NCI-H146 treated with DMSO at 0.1 percent for 48 hours (cell line): ENCODE measurements around the gene ZNF346.
A peak's percentile ranks its signal among the peaks of the same experiment; 100 is the strongest.

Source experiments
- DNase-seq: peaks from one replicate; lab custom pipeline; 2025; ENCODE audit not compliant: unreplicated experiment; lab: John Stamatoyannopoulos, UW

The ZNF346 gene

DNA sequence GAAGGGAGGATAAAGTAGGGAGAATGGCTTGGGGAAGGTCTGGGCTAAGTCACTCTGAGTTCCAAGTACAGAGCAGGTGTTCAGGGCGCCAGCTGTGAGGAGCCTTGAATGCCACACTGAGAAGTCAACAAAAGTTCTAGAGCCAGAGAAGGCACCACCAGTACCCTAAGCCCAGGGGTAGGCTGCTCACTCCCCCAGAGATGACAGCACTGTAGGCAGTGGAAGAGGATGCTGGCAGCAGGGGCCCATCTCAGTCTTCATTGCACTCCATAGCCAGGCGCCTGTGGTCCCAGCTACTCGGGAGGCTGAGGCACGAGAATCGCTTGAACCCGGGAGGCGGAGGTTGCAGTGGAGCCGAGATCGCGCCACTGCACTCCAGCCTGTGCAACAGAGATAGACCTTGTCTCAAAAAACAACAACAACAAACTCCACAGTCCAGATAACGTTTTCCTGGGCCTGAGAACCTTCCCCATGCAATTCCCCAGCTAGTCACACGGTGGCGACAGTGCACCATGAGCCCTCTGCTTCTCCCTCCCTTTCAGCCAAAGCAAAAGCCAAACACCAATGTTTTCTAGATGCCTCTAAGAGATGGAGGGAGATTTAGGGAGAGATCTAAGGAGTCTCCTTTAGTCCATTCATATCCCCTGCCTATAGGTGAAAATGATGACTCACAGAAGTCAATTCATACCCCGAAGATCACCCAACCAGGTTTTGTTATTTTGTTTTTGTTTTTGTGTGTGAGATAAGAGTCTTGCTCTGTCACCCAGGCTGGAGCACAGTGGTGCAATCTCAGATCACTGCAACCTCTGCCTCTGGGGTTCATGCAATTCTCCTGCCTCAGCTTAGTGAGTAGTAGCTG lies 91.3 kb downstream of the ZNF346 start:
- DNase-seq = peak; percentile 17

DNA sequence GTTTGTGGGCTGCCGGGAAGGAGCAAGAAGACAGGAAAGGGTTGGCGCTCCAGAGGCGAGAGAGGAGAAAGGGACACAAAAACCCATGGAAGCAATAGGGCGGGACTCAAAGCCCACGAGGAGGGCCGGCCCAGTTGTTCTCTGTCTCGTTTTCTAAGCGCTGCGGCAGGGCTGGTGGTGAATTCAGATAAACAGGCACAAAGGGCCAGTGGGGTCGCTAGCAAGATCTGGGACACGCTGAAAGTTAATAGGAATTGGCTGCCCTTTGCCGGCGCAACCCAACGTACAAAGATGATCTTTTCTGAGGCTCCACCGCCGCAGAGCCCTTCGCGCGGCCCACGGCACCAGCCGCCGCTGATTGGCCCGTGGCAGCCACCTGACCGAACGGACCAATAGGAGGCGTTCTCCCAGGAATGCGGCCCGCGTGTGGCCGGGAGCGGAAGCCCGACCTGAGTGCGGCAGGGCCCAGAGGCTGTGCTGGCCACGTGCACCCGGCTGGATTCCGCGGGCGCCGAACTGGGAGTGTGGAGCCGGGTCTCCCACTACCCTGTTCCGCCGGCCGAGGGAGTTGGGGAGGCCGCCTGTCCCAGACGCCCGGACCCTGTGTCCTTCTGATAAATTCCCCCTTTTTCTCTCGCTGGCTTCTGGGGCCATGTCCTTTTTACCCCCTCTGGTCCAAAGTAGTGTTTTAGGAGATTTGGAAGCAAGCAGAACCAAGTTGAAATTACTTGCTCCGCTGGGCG lies 94.3 kb downstream of the ZNF346 start:
- DNase-seq = no peak

DNA sequence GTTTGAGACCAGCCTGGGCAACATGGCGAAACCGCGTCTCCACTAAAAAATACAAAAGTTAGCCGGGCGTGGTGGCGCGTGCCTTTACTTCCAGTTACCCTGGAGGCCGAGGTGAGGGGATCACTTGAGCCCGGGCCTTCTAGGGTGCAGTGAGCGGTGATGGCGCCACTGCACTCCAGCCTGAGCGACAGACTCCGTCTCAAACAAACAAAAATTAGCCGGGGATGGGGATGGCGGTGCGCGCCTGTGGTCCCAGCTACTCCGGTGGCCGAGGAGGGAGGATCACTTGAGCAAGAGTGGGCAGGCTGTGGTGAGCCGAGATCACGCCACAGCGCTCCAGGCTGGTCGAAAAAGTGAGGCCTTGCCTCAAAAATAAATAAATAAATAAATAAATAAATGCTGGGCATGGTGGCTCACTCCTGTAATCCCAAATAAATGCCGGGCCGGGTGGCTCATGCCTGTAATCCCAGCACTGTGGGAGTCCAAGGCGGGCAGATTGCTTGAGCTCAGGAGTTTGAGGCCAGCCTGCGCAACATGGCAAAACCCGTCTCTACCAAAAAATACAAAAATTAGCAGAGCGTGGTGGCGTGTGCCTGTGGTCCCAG lies 95.0 kb downstream of the ZNF346 start:
- no peak for DNase-seq

DNA sequence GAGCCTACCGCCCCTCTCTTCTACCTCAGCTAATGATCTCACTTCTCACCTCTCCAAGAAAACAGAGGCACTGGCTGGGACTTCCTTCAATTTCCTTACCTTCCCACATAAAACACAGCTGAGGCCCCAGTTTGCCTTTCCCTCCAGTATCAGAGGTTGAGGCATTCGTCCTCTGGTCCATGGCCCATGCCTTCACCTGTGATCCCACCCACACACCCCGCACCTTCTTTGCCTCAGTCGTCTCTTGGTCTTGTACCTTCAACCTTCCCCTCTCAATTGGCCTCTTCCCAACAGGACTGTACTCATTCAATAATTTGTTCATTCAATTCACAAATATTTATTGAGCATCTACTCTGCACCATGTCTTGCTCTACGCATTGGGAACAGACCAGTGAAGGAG lies 100.1 kb downstream of the ZNF346 start:
- DNase-seq = no peak

DNA sequence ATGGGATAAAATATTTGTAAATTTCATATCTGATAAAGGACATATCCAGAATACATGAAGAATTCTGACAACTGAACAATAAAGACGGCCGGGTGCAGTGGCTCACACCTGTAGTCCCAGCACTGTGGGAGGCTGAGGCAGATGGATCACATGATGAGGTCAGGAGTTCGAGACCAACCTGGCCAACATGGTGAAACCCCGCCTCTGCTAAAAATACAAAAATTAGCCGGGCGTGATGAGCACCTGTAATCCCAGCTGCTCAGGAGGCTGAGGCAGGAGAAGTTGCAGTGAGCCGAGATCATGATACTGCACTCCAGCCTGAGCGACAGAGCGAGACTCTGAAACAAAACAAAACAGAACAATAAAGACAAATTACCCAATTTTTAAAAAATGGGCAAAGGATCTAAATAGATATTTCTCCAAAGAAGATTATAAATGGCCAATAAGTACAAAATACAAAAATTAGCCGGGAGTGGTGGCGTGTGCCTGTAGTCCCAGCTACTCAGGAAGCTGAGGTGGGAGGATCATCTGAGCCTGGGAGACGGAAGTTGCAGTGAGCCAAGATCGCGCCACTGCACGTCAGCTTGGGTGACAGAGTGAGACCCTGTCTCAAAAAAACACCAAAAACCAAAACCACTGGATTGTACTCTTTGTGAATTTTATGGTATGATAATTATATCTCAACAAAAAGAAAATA lies 101.4 kb downstream of the ZNF346 start:
- no peak for DNase-seq

DNA sequence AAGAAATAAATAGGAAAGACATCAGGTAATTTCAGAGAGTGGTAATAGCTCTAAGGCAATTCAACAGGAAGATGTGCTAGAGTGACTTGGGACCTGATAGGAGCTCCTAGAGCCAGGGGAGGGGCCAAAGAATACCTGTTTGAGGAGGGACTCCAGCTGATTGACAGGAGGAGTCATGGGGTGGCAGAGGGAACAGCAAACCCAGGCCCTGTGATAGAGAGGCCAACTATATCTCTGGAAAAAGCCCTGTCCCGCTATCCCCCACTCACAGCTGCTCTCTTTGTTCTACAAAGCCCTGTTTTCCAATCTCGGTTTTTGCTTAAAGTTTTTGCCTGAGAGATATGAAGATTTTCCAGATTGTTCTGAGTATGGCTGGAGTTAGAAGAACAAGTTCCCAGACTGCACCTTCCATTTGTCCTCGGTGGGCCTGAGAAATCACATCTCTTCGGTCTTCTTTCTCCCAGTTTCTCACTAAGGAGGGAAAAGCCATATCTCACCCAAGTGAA lies 102.0 kb downstream of the ZNF346 start:
- DNase-seq = no peak

DNA sequence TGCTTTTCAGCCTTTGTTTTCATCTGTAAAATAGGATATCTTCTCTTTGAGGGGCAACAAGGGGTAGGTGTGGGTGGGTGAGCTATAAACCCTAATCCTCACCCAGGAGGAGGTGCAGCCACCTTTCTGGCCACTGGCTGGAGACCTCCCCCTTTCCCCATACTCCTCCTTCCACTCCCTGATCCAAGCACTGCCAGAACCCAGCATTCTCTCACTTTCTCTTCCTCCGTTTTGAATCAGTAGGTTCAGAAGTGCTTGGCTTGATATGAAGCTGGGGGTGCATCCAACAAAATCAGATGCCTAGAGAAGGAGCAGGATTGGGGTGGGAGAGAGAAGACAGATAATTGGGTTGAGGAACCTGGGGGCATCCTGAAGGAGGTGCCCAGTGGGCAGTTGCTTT lies 104.3 kb downstream of the ZNF346 start:
- no peak for DNase-seq

DNA sequence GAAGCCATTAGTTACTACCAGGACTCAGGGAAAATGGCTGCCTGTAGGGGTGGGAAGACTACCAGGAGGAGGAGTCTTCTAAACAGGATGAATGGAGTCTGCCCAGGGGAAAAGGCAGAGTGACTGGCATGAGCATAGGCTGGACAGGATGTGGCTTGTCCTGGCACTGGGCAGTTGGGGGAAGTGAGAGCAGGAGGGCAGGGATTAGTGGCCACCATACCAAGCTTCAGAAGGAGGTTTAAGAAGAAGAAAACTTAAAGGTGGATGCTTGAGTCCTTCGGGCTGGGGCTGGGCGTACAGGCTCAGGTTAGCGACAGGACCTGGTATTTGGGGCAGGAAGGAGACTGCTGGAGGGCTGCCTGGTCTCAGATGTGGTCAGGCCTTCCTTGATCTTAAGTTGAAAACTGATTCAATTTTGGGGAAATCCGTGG lies 106.1 kb downstream of the ZNF346 start:
- no peak for DNase-seq

DNA sequence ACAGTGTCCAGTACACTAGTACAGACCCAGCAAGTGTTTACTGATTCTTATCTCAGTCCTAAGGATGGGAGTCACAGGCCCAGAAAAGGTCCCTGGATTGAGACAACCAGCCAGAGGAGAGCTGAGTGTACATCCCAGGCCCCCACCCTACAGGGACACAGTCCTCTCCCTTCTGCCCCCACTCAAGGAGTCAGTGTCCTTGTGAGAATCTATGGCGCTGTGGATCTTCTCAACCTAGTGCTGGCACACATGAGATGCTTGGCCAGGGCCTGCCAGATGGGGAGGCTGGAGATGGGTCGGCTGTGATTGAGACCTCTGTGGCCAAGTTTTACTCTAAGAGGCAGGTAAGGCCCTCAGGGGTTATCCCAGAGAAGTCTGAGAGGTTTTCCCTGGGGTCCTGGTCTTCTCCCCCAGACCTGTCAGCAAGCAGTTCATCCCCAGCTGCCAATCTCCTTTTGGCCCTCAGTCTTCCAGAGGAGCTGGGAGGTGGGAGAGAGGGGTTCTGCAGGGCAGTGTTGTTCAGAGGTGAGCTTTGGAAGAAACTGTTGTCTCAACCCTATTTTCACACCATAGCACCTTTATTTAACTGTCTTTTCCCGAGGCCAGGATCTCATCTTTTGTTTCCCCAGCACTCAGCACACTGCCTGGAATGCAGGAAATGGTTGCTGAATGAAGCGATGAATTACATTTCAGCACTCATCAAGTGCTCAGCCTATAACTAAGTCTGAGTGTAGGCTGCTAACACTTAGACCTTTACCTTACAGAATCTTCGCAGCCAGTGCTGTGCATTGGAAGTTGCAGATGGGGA lies 107.9 kb downstream of the ZNF346 start:
- DNase-seq = no peak
